ENCODE data around the gene PRR30.

GRCh38 chr2:27184115-27184514 lies 44.9 kb upstream of the PRR30 start:
- TF ChIP-seq CTCF (IDR thresholded peaks at IDR 0.05; ENCODE audit: insufficient read depth, low read length) (no peak), REST (IDR thresholded peaks at IDR 0.05; ENCODE audit: insufficient replicate concordance, low read depth) (no peak), GABPA (IDR thresholded peaks at IDR 0.05; ENCODE audit: low read depth) (no peak)

All from HL-60 (cell line).